AG10803 (cell line): Measurements from ENCODE around the gene FKBP10.

Experiments used
- DNase-seq: peaks from one replicate; pipeline ENCODE4 v3.0.0; 2010; ENCODE audit warnings: low read depth
- H3K4me3 ChIP-seq: 2 replicates; pipeline ENCODE4 v1.5.1; 2011; ENCODE audit warnings: mild to moderate bottlenecking, low read length, control low read depth
- TF ChIP-seq, protein P1 (sequence below): conservative IDR thresholded peaks from 2 replicates; pipeline ENCODE4 v1.5.1; 2011; ENCODE audit warnings: mild to moderate bottlenecking, low read length, control low read depth, inconsistent platforms

The FKBP10 gene

DNA sequence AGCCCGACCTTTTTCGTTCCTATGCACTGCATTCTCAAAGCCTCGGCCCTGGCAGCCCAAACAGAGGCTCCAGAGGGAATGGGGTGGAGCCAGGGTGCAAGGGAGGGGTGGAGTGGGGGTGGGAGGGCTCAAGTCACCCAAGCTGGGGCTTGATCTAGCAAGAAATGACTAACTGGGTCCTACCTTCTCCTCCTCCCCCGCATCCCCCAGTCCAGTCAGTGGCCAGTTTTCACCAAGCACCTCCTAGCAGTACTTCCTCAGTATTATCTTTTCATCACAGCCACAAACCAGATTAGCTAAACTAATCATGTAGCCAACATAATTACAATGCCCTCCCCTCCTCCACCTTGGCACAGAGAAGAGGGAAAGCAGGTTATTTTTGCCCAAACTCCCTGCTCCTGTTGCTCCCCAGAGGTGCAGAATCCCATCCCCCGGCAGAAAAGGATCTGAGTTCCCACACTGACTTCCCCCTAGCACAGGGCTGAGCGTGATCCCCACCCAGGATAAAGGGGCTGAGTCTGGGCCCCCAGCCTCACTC is 28.5 kb upstream of the FKBP10 start:
- H3K4me3 ChIP-seq = no peak overlapping the region
- no peak for DNase-seq
- TF ChIP-seq, protein P1, sequence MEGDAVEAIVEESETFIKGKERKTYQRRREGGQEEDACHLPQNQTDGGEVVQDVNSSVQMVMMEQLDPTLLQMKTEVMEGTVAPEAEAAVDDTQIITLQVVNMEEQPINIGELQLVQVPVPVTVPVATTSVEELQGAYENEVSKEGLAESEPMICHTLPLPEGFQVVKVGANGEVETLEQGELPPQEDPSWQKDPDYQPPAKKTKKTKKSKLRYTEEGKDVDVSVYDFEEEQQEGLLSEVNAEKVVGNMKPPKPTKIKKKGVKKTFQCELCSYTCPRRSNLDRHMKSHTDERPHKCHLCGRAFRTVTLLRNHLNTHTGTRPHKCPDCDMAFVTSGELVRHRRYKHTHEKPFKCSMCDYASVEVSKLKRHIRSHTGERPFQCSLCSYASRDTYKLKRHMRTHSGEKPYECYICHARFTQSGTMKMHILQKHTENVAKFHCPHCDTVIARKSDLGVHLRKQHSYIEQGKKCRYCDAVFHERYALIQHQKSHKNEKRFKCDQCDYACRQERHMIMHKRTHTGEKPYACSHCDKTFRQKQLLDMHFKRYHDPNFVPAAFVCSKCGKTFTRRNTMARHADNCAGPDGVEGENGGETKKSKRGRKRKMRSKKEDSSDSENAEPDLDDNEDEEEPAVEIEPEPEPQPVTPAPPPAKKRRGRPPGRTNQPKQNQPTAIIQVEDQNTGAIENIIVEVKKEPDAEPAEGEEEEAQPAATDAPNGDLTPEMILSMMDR = no peak

GRCh38 chr17:41785091-41785858 is 27.5 kb upstream of the FKBP10 start:
- TF ChIP-seq, protein P1 = no peak
- no peak for DNase-seq
- H3K4me3 ChIP-seq = peak overlapping the region; percentile 56

DNA sequence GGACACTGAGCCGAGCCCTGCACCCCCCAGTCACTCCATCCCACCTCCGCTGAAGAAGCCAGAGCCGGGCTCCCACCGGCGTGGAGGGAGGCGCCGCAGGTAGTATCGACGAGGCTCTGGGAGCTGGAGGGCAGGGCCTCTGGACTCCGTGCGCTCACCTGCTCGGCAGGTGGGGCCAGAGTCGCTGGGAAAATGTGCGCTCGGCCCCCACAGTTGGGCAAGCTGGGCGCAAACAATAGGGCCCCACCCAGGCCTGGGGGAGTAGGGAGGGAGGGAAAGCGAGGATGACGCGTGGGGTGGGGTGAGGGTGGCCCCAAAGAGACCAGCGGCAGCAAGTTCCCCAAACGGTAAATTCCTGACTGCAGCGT is 27.0 kb upstream of the FKBP10 start:
- H3K4me3 ChIP-seq = peak overlapping the region; percentile 56
- no peak for DNase-seq
- TF ChIP-seq, protein P1 = no peak

GRCh38 chr17:41786227-41787020 is 26.4 kb upstream of the FKBP10 start, which contains the start of gene JUP:
Gene JUP (minus strand): TSS chr17:41786711. CDS start chr17:41771854, 14,857 bp downstream.
- peak within 1 kb of the TSS; percentile 56 for H3K4me3 ChIP-seq
- TF ChIP-seq, protein P1 = no peak
- peak; percentile 97 for DNase-seq

DNA sequence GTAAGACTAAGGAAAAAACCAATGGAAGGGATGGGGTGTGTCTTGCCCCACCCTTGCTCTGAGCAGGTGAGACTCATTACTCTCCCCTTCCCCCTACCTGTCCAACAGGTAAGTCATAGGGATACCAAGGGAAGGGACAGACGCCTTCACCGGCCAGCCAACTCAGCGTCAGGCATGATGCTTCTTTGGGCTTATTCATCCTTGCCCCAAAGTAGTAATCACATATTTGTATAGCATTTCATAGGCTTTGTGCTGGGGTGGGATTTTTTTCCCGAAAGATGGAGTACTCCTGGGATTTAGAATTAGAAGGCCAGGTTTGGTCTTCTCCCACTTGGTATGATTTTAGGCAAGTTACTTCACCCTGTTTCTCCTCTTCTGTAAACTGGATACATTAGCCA is 25.8 kb upstream of the FKBP10 start:
- no peak for DNase-seq
- no peak overlapping the region for H3K4me3 ChIP-seq

GRCh38 chr17:41792845-41793783 is 19.7 kb upstream of the FKBP10 start:
- no peak for DNase-seq
- TF ChIP-seq, protein P1 = no peak
- H3K4me3 ChIP-seq = no peak overlapping the region

More for the DNA sequence above, 25.8 kb upstream of the FKBP10 start:
- TF ChIP-seq, protein P1 = no peak
